Neural cell (in vitro differentiated cells): Measurements from ENCODE around the gene RAD51B. TPM values are rescaled to one million over a fixed set of nuclear protein-coding genes. Genes with fewer than 3 reads are reported as not detected.

Experiments
- H2AFZ ChIP-seq: fragments of 200-600, 300-800 bp; sonication (generic), shearing (Covaris generic); 2 replicates; pipeline ENCODE4 v1.6.0; 2014; ENCODE audit warnings: low read depth, mild to moderate bottlenecking, antibody characterized with exemption, low read length, moderate library complexity
- H3F3A ChIP-seq: fragments of 200-600 bp; shearing (Covaris generic); 2 replicates; pipeline ENCODE4 v1.6.1; 2016; ENCODE audit warnings: mild to moderate bottlenecking, moderate library complexity, mixed read lengths, antibody characterized with exemption, low read length; ENCODE audit not compliant: insufficient read depth, poor library complexity, severe bottlenecking
- H3K27ac ChIP-seq: fragments of 200-600, 300-800 bp; sonication (generic), shearing (Covaris generic); 2 replicates; pipeline ENCODE4 v1.5.1; 2014; ENCODE audit warnings: mild to moderate bottlenecking, low read length, moderate library complexity
- H3K27me3 ChIP-seq: fragments of 300-800, 200-600 bp; sonication (generic), shearing (Covaris generic); 2 replicates; pipeline ENCODE4 v1.6.0; 2014; ENCODE audit warnings: mild to moderate bottlenecking, low read depth, low read length, moderate library complexity; ENCODE audit not compliant: insufficient read depth
- H3K36me3 ChIP-seq: fragments of 300-800, 200-600 bp; sonication (generic), shearing (Covaris generic); 2 replicates; pipeline ENCODE4 v1.5.1; 2014; ENCODE audit warnings: mild to moderate bottlenecking, antibody characterized with exemption, low read length, moderate library complexity; ENCODE audit not compliant: insufficient read depth
- H3K4me2 ChIP-seq: fragments of 300-800, 200-600 bp; sonication (generic), shearing (Covaris generic); 2 replicates; pipeline ENCODE4 v1.6.0; 2014; ENCODE audit warnings: mild to moderate bottlenecking, low read length
- H3K4me3 ChIP-seq: fragments of 300-800, 200-600 bp; sonication (generic), shearing (Covaris generic); 2 replicates; pipeline ENCODE4 v1.5.1; 2014; ENCODE audit warnings: mild to moderate bottlenecking, low read length, moderate library complexity
- H3K79me2 ChIP-seq: fragments of 200-600 bp; shearing (Covaris generic); replicated peaks from 2 replicates; pipeline ENCODE4 v1.6.0; 2014; ENCODE audit warnings: mild to moderate bottlenecking, low read length, moderate library complexity; ENCODE audit not compliant: insufficient read depth
- H3K9ac ChIP-seq: fragments of 300-800, 200-600 bp; sonication (generic), shearing (Covaris generic); 2 replicates; pipeline ENCODE4 v1.6.1; 2016; ENCODE audit warnings: mild to moderate bottlenecking, low read length, mixed read lengths
- H3K9me2 ChIP-seq: fragments of 200-600 bp; shearing (Covaris generic); 2 replicates; pipeline ENCODE4 v1.6.1; 2016; ENCODE audit warnings: mild to moderate bottlenecking, low read length, mixed read lengths; ENCODE audit not compliant: insufficient read depth
- H3K9me3 ChIP-seq: fragments of 200-600, 300-800 bp; sonication (generic), shearing (Covaris generic); 2 replicates; pipeline ENCODE4 v1.6.1; 2016; ENCODE audit warnings: mild to moderate bottlenecking, mixed run types, low read length, moderate library complexity, mixed read lengths
- H4K20me1 ChIP-seq: fragments of 200-600 bp; shearing (Covaris generic); 2 replicates; pipeline ENCODE4 v1.6.1; 2016; ENCODE audit warnings: mild to moderate bottlenecking, mixed run types; ENCODE audit not compliant: insufficient read depth
- EP300 ChIP-seq: fragments of 450-650 bp; conservative IDR thresholded peaks from 2 replicates; pipeline ENCODE4 v1.6.1; 2014; ENCODE audit warnings: antibody characterized with exemption, mild to moderate bottlenecking, moderate library complexity; ENCODE audit not compliant: poor library complexity, severe bottlenecking
- EZH2 ChIP-seq: fragments of 200-600, 300-800 bp; shearing (Covaris generic), sonication (generic); IDR thresholded peaks from 2 replicates; pipeline ENCODE4 v1.6.1; 2014; ENCODE audit warnings: antibody characterized with exemption, low read length, borderline replicate concordance, mild to moderate bottlenecking; ENCODE audit not compliant: insufficient read depth, poor library complexity, severe bottlenecking
- MXI1 ChIP-seq: fragments of 450-650 bp; conservative IDR thresholded peaks from 2 replicates; pipeline ENCODE4 v1.6.1; 2014; ENCODE audit warnings: antibody characterized with exemption, mild to moderate bottlenecking; ENCODE audit not compliant: poor library complexity, severe bottlenecking
- POLR2AphosphoS5 ChIP-seq: IDR thresholded peaks from 2 replicates; pipeline ENCODE4 v1.6.1; 2012
- RAD21 ChIP-seq: fragments of 450-650 bp; conservative IDR thresholded peaks from 2 replicates; pipeline ENCODE4 v1.6.1; 2014; ENCODE audit warnings: antibody characterized with exemption, mild to moderate bottlenecking, moderate library complexity
- REST ChIP-seq: IDR thresholded peaks from 2 replicates; pipeline ENCODE4 v1.6.1; 2012; ENCODE audit warnings: borderline replicate concordance
- SMC3 ChIP-seq: fragments of 450-650 bp; conservative IDR thresholded peaks from 2 replicates; pipeline ENCODE4 v1.6.1; 2014; ENCODE audit warnings: antibody characterized with exemption, mild to moderate bottlenecking, moderate library complexity; ENCODE audit not compliant: poor library complexity
- TAF1 ChIP-seq: IDR thresholded peaks from 2 replicates; pipeline ENCODE4 v1.6.1; 2012; ENCODE audit warnings: low read depth
- polyA plus RNA-seq: library from polyadenylated mRNA; depleted of rRNA; stranded (reverse); fragments of >200 nt; gene quantifications from 2 replicates; pipeline ENCODE4 v1.2.3, GENCODE V29; 2014
- TF ChIP-seq, protein P1 (sequence below): fragments of 450-650 bp; IDR thresholded peaks from 2 replicates; pipeline ENCODE4 v1.5.1; 2014; ENCODE audit warnings: antibody characterized with exemption, mild to moderate bottlenecking, moderate library complexity; ENCODE audit not compliant: poor library complexity, severe bottlenecking

The RAD51B gene
- polyA plus RNA-seq, 1 donor from 2014 or later, result 3.1 TPM

GRCh38 chr14:68238976-68239375 lies 419.4 kb downstream of the RAD51B start:
- H3K9me3 ChIP-seq, result no peaks in the 10 kb centered on the region
- no peak overlapping the region for H2AFZ ChIP-seq
- H3K9ac ChIP-seq, result no peak overlapping the region
- H3K4me3 ChIP-seq, result no peak overlapping the region
- TF ChIP-seq POLR2AphosphoS5, result no peak
- TF ChIP-seq, protein P1, sequence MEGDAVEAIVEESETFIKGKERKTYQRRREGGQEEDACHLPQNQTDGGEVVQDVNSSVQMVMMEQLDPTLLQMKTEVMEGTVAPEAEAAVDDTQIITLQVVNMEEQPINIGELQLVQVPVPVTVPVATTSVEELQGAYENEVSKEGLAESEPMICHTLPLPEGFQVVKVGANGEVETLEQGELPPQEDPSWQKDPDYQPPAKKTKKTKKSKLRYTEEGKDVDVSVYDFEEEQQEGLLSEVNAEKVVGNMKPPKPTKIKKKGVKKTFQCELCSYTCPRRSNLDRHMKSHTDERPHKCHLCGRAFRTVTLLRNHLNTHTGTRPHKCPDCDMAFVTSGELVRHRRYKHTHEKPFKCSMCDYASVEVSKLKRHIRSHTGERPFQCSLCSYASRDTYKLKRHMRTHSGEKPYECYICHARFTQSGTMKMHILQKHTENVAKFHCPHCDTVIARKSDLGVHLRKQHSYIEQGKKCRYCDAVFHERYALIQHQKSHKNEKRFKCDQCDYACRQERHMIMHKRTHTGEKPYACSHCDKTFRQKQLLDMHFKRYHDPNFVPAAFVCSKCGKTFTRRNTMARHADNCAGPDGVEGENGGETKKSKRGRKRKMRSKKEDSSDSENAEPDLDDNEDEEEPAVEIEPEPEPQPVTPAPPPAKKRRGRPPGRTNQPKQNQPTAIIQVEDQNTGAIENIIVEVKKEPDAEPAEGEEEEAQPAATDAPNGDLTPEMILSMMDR, result no peak
- TF ChIP-seq SMC3, result no peak
- no peak for TF ChIP-seq RAD21
- no peak for TF ChIP-seq MXI1
- no peak for TF ChIP-seq EP300
- TF ChIP-seq EZH2, result no peak
- TF ChIP-seq TAF1, result no peak
- no peak for TF ChIP-seq REST
- no peaks in the 10 kb centered on the region for H3F3A ChIP-seq
- no peak overlapping the region for H3K27ac ChIP-seq
- H3K27me3 ChIP-seq, result no peaks in the 10 kb centered on the region
- H4K20me1 ChIP-seq, result no peaks in the 10 kb centered on the region
- H3K36me3 ChIP-seq, result no peaks in the 10 kb centered on the region
- no peak overlapping the region for H3K4me2 ChIP-seq
- no peaks in the 10 kb centered on the region for H3K79me2 ChIP-seq
- H3K9me2 ChIP-seq, result no peaks in the 10 kb centered on the region

GRCh38 chr14:68239988-68240771 lies 420.6 kb downstream of the RAD51B start:
- no peaks in the 10 kb centered on the region for H3K9me3 ChIP-seq
- no peaks in the 10 kb centered on the region for H3K36me3 ChIP-seq
- H2AFZ ChIP-seq, result no peak overlapping the region
- no peaks in the 10 kb centered on the region for H3K9me2 ChIP-seq
- H3K79me2 ChIP-seq, result no peaks in the 10 kb centered on the region
- no peak overlapping the region for H3K4me3 ChIP-seq
- no peaks in the 10 kb centered on the region for H4K20me1 ChIP-seq
- no peak overlapping the region for H3K27ac ChIP-seq
- H3K27me3 ChIP-seq, result no peaks in the 10 kb centered on the region
- H3K4me2 ChIP-seq, result no peak overlapping the region
- no peaks in the 10 kb centered on the region for H3F3A ChIP-seq
- TF ChIP-seq MXI1 (no peak), SMC3 (no peak), REST (no peak), EP300 (no peak), EZH2 (no peak), POLR2AphosphoS5 (no peak), TAF1 (no peak), RAD21 (no peak)
- TF ChIP-seq, protein P1, result no peak
- no peak overlapping the region for H3K9ac ChIP-seq
